ENCODE measurements around the gene KCNK17.

- TF ChIP-seq CTCF (conservative IDR thresholded peaks at IDR 0.05 in 1 of 2, IDR thresholded peaks at IDR 0.05 in 1 of 2; ENCODE audit: extremely low read depth in 1 of 2, insufficient read depth in 1 of 2, low read depth in 1 of 2, low read length in 2 of 2) (no peak), EZH2 (IDR thresholded peaks at IDR 0.05; ENCODE audit: borderline replicate concordance, low read length) (no peak)
These were observed 29.2 kb upstream of the KCNK17 start for GRCh38 chr6:39343396-39343870.

Measured in mammary epithelial cell (primary cell).